ENCODE results near the gene LRRTM1.

LRRTM1 gene, protein sequence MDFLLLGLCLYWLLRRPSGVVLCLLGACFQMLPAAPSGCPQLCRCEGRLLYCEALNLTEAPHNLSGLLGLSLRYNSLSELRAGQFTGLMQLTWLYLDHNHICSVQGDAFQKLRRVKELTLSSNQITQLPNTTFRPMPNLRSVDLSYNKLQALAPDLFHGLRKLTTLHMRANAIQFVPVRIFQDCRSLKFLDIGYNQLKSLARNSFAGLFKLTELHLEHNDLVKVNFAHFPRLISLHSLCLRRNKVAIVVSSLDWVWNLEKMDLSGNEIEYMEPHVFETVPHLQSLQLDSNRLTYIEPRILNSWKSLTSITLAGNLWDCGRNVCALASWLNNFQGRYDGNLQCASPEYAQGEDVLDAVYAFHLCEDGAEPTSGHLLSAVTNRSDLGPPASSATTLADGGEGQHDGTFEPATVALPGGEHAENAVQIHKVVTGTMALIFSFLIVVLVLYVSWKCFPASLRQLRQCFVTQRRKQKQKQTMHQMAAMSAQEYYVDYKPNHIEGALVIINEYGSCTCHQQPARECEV

DNA sequence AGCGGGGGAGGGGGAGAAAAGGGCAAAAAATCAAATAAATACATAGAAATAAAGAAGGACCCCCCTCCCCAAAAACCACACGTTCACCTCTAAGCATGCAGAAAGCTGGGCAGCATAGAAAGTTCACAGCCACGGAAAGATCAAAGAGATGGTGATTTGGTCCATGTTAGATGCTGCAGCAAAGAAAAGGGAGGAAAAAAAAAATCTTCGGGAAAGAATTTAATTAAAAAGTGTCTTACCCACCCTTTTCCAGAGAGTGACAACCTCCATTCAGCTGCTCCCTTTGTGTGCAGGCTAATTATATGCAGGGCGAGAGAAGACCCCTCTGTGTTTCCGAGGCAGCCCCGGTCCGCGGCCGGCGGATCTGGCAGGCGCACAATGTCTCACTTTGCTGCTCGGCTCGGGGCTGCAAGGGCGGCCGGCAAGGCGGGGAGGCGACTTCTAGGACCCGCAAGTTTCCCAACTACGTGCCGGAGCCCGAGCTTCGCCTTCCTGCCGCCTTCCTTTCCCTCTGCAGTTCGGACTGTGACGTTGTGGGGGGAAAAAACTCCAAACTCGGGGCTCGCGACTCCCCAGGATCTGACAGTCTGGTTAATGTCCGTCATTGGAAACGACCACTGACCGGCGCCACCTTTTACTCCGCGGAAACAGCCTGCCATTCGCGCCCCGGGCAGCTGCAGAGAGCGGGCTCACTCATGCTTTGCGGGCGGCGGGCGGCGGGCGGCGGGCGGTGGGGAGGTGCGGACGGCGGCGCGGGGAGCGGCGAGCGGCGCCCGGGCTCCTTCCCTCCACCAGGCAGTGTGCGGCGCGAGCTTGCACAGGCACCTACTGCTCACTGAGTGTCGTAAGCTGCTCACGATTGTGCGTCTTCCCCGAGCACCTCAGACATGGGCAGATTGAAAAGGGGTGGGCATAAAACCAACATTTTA is at the start of gene LRRTM1:
LRRTM1 (minus strand) TSS at position 844 of the 929 bp plus-strand sequence. CDS start 933 bp downstream, outside the sequence.
- TF ChIP-seq, protein P1, sequence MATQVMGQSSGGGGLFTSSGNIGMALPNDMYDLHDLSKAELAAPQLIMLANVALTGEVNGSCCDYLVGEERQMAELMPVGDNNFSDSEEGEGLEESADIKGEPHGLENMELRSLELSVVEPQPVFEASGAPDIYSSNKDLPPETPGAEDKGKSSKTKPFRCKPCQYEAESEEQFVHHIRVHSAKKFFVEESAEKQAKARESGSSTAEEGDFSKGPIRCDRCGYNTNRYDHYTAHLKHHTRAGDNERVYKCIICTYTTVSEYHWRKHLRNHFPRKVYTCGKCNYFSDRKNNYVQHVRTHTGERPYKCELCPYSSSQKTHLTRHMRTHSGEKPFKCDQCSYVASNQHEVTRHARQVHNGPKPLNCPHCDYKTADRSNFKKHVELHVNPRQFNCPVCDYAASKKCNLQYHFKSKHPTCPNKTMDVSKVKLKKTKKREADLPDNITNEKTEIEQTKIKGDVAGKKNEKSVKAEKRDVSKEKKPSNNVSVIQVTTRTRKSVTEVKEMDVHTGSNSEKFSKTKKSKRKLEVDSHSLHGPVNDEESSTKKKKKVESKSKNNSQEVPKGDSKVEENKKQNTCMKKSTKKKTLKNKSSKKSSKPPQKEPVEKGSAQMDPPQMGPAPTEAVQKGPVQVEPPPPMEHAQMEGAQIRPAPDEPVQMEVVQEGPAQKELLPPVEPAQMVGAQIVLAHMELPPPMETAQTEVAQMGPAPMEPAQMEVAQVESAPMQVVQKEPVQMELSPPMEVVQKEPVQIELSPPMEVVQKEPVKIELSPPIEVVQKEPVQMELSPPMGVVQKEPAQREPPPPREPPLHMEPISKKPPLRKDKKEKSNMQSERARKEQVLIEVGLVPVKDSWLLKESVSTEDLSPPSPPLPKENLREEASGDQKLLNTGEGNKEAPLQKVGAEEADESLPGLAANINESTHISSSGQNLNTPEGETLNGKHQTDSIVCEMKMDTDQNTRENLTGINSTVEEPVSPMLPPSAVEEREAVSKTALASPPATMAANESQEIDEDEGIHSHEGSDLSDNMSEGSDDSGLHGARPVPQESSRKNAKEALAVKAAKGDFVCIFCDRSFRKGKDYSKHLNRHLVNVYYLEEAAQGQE (IDR thresholded peaks at IDR 0.05; ENCODE audit: low read depth) = no peak
- TF ChIP-seq CREB1 (IDR thresholded peaks at IDR 0.05; ENCODE audit: low read depth) (no peak), TEAD4 (IDR thresholded peaks at IDR 0.05) (no peak), TAF1 (IDR thresholded peaks at IDR 0.05; ENCODE audit: low read depth) (no peak), EP300 (IDR thresholded peaks at IDR 0.05; ENCODE audit: borderline replicate concordance) (no peak), EGR1 (IDR thresholded peaks at IDR 0.05) (no peak), ZBTB7A (IDR thresholded peaks at IDR 0.05; ENCODE audit: low read depth) (no peak), RAD21 (IDR thresholded peaks at IDR 0.05; ENCODE audit: low read depth) (no peak), NFIC (IDR thresholded peaks at IDR 0.05) (no peak), CEBPB (IDR thresholded peaks at IDR 0.05) (no peak), YY1 (IDR thresholded peaks at IDR 0.05; ENCODE audit: low read depth) (no peak), TCF12 (IDR thresholded peaks at IDR 0.05; ENCODE audit: low read depth) (no peak), FOXM1 (IDR thresholded peaks at IDR 0.05; ENCODE audit: borderline replicate concordance, low read depth) (no peak)
- TF ChIP-seq, protein P2, sequence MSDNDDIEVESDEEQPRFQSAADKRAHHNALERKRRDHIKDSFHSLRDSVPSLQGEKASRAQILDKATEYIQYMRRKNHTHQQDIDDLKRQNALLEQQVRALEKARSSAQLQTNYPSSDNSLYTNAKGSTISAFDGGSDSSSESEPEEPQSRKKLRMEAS (IDR thresholded peaks at IDR 0.05) = no peak
- TF ChIP-seq, protein P3, sequence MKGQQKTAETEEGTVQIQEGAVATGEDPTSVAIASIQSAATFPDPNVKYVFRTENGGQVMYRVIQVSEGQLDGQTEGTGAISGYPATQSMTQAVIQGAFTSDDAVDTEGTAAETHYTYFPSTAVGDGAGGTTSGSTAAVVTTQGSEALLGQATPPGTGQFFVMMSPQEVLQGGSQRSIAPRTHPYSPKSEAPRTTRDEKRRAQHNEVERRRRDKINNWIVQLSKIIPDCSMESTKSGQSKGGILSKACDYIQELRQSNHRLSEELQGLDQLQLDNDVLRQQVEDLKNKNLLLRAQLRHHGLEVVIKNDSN (IDR thresholded peaks at IDR 0.05) = no peak

DNA sequence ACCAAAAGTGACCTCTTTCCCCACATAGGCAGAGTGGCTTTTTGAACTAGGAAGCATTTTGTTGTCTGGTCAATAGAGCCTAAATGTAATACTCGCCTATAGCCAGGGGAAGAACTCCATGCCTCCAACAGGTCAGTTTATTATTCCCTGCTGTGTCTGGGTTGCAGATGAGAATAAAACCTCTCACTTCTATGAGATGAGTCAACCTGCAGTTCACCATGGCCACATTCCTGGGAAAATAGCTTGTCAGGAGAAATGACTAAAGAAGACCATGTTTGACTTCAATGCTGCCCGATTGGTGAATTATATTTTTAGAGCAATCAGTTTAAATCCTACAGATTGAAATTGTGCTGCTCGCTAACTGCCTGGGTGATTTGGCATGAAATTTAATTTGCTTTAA is 46.7 kb upstream of the LRRTM1 start:
- TF ChIP-seq, protein P1 (IDR thresholded peaks at IDR 0.05; ENCODE audit: low read depth) = no peak
- no peak for TF ChIP-seq YY1 (IDR thresholded peaks at IDR 0.05; ENCODE audit: low read depth)
- no peak for TF ChIP-seq TCF12 (IDR thresholded peaks at IDR 0.05; ENCODE audit: low read depth)
- TF ChIP-seq EGR1 (IDR thresholded peaks at IDR 0.05) = no peak
- TF ChIP-seq FOXM1 (IDR thresholded peaks at IDR 0.05; ENCODE audit: borderline replicate concordance, low read depth) = no peak
- no peak for TF ChIP-seq RAD21 (IDR thresholded peaks at IDR 0.05; ENCODE audit: low read depth)
- no peak for TF ChIP-seq CEBPB (IDR thresholded peaks at IDR 0.05)
- no peak for TF ChIP-seq EP300 (IDR thresholded peaks at IDR 0.05; ENCODE audit: borderline replicate concordance)
- TF ChIP-seq CREB1 (IDR thresholded peaks at IDR 0.05; ENCODE audit: low read depth) = no peak
- no peak for TF ChIP-seq NFIC (IDR thresholded peaks at IDR 0.05)
- no peak for TF ChIP-seq TEAD4 (IDR thresholded peaks at IDR 0.05)
- TF ChIP-seq, protein P3 (IDR thresholded peaks at IDR 0.05) = no peak
- TF ChIP-seq, protein P2 (IDR thresholded peaks at IDR 0.05) = no peak
- no peak for TF ChIP-seq TAF1 (IDR thresholded peaks at IDR 0.05; ENCODE audit: low read depth)
- TF ChIP-seq ZBTB7A (IDR thresholded peaks at IDR 0.05; ENCODE audit: low read depth) = no peak

DNA sequence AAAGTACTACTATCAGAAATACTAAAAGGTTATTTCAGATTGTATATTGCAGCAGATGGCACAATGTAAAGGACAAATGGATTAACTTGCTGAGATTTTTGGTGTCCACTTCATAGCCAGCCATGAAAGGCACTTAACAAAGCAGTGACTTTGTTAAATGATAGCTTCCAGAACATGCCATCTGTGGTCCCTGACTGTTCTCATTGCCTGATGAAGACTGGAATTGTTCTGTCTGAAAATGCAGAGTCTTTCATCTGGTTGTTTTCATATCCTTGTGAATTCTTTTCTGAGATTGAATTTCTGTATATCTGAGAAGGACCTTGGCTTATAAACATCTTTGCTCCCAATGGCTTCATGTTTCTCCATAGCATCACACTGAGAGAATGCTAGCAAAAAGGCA is 44.4 kb upstream of the LRRTM1 start:
- TF ChIP-seq YY1 (IDR thresholded peaks at IDR 0.05; ENCODE audit: low read depth) (no peak), TCF12 (IDR thresholded peaks at IDR 0.05; ENCODE audit: low read depth) (no peak), EGR1 (IDR thresholded peaks at IDR 0.05) (no peak), EP300 (IDR thresholded peaks at IDR 0.05; ENCODE audit: borderline replicate concordance) (no peak), RAD21 (IDR thresholded peaks at IDR 0.05; ENCODE audit: low read depth) (no peak), CEBPB (IDR thresholded peaks at IDR 0.05) (no peak), TEAD4 (IDR thresholded peaks at IDR 0.05) (no peak), ZBTB7A (IDR thresholded peaks at IDR 0.05; ENCODE audit: low read depth) (no peak), FOXM1 (IDR thresholded peaks at IDR 0.05; ENCODE audit: borderline replicate concordance, low read depth) (no peak)
- TF ChIP-seq, protein P3 (IDR thresholded peaks at IDR 0.05) = no peak
- TF ChIP-seq, protein P2 (IDR thresholded peaks at IDR 0.05) = no peak

DNA sequence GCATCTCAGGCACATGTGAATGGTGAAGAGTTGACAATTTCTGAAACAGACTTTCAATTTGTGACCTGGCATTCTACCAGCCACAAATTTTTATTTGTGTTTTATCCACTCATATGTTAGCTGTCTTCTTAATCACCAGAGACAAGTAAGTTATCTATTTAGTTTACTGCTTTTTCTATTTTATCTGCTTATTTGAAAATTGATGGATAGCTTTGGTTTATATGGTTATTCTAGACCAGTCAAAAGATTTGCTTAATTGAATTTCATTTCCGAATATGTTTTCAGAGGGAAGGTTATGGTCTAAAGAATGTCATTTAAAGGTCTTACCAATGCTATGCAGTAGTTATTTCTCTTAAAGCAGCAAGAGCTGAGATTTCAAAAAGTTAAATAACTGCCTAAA is 43.5 kb upstream of the LRRTM1 start:
- TF ChIP-seq ZBTB7A (IDR thresholded peaks at IDR 0.05; ENCODE audit: low read depth) = no peak
- TF ChIP-seq, protein P3 (IDR thresholded peaks at IDR 0.05) = no peak
- TF ChIP-seq, protein P1 (IDR thresholded peaks at IDR 0.05; ENCODE audit: low read depth) = no peak
- no peak for TF ChIP-seq CREB1 (IDR thresholded peaks at IDR 0.05; ENCODE audit: low read depth)
- TF ChIP-seq, protein P2 (IDR thresholded peaks at IDR 0.05) = no peak
- TF ChIP-seq FOXM1 (IDR thresholded peaks at IDR 0.05; ENCODE audit: borderline replicate concordance, low read depth) = no peak
- TF ChIP-seq CEBPB (IDR thresholded peaks at IDR 0.05) = no peak
- no peak for TF ChIP-seq RAD21 (IDR thresholded peaks at IDR 0.05; ENCODE audit: low read depth)
- no peak for TF ChIP-seq YY1 (IDR thresholded peaks at IDR 0.05; ENCODE audit: low read depth)
- TF ChIP-seq TEAD4 (IDR thresholded peaks at IDR 0.05) = no peak
- TF ChIP-seq NFIC (IDR thresholded peaks at IDR 0.05) = no peak
- TF ChIP-seq EGR1 (IDR thresholded peaks at IDR 0.05) = no peak
- no peak for TF ChIP-seq TCF12 (IDR thresholded peaks at IDR 0.05; ENCODE audit: low read depth)
